Liver (tissue), 3 donors: ENCODE results near the gene MGA.
"Not testable (repeated sequence)": the region's sequence is repeated elsewhere in the genome, so short reads cannot be mapped to it uniquely, and the experiment has no call there.

Experiments
- ATF3 ChIP-seq: IDR thresholded peaks from 2 replicates; pipeline ENCODE4 v1.6.1; 2016; ENCODE audit warnings: antibody characterized with exemption
- CTCF ChIP-seq: fragments of 150-350 bp; IDR thresholded peaks from 2 replicates; pipeline ENCODE4 v1.5.1; 2017; ENCODE audit warnings: improper control_type of control experiment, low read depth, low read length; ENCODE audit not compliant: missing input control
- EGR1 ChIP-seq, 2 donors: IDR thresholded peaks; 2 replicates each; pipeline ENCODE4 v1.6.1; 2016 to 2018; ENCODE audit warnings: antibody characterized with exemption in 2 of 2, low read depth in 2 of 2
- FOXA1 ChIP-seq: IDR thresholded peaks from 2 replicates; pipeline ENCODE4 v1.6.1; 2016; ENCODE audit warnings: antibody characterized with exemption
- FOXA2 ChIP-seq: IDR thresholded peaks from 2 replicates; pipeline ENCODE4 v1.6.1; 2016; ENCODE audit warnings: antibody characterized with exemption
- GABPA ChIP-seq, 2 donors: IDR thresholded peaks in 1 of 2; conservative IDR thresholded peaks in 1 of 2; 2 replicates each; pipeline ENCODE4 v1.6.1; 2016; ENCODE audit warnings: antibody characterized with exemption in 2 of 2, mild to moderate bottlenecking in 1 of 2, moderate library complexity in 1 of 2
- HNF4A ChIP-seq, 2 donors: conservative IDR thresholded peaks; 2 replicates each; pipeline ENCODE4 v1.6.1; 2016; ENCODE audit warnings: antibody characterized with exemption in 2 of 2, mild to moderate bottlenecking in 2 of 2
- JUND ChIP-seq, 2 donors: IDR thresholded peaks; 2 replicates each; pipeline ENCODE4 v1.6.1; 2016; ENCODE audit warnings: antibody characterized with exemption in 2 of 2
- MAX ChIP-seq: IDR thresholded peaks from 2 replicates; pipeline ENCODE4 v1.6.1; 2016; ENCODE audit warnings: antibody characterized with exemption
- RAD21 ChIP-seq, 2 donors: IDR thresholded peaks; 2 replicates each; pipeline ENCODE4 v1.6.1; 2016; ENCODE audit warnings: antibody characterized with exemption in 2 of 2, mild to moderate bottlenecking in 2 of 2
- REST ChIP-seq: IDR thresholded peaks from 2 replicates; pipeline ENCODE4 v1.6.1; 2016; ENCODE audit warnings: antibody characterized with exemption, mild to moderate bottlenecking
- TAF1 ChIP-seq: conservative IDR thresholded peaks from 2 replicates; pipeline ENCODE4 v1.6.1; 2016; ENCODE audit warnings: antibody characterized with exemption, mild to moderate bottlenecking
- YY1 ChIP-seq: IDR thresholded peaks from 2 replicates; pipeline ENCODE4 v1.6.1; 2016; ENCODE audit warnings: antibody characterized with exemption, mild to moderate bottlenecking
- ZBTB33 ChIP-seq: IDR thresholded peaks from 2 replicates; pipeline ENCODE4 v1.6.1; 2016; ENCODE audit warnings: antibody characterized with exemption
- donor health status: healthy.
- donor health status: healthy.

GRCh38 chr15:41735492-41735891 is 75.3 kb downstream of the MGA start:
- TF ChIP-seq REST; CTCF; ATF3; TAF1; ZBTB33; RAD21 (IDR thresholded peaks at IDR 0.05); EGR1 (IDR thresholded peaks at IDR 0.05; ENCODE audit: low read depth in 2 of 2); JUND (IDR thresholded peaks at IDR 0.05); MAX; GABPA (IDR thresholded peaks at IDR 0.05 in 1 of 2, conservative IDR thresholded peaks at IDR 0.05 in 1 of 2); FOXA2; YY1; FOXA1; HNF4A (conservative IDR thresholded peaks at IDR 0.05): not testable (repeated sequence)
